GM21717 (cell line): ENCODE data around the gene TMBIM4.

Source experiments
- ATAC-seq: cut with Tn5 transposase; IDR thresholded peaks from one replicate; pipeline ENCODE4 v1.9.1; 2021; ENCODE audit warnings: mild to moderate bottlenecking, moderate library complexity; ENCODE audit not compliant: unreplicated experiment

The TMBIM4 gene

GRCh38 chr12:66103016-66103913, 66.5 kb downstream of the TMBIM4 start:
- ATAC-seq: no peak

- ATAC-seq: peak; percentile 83
Measured at GRCh38 chr12:66092559-66093269, 77.1 kb downstream of the TMBIM4 start.

GRCh38 chr12:66090157-66090556, 79.6 kb downstream of the TMBIM4 start:
- ATAC-seq: no peak

GRCh38 chr12:66087365-66087943, 82.3 kb downstream of the TMBIM4 start:
- ATAC-seq: no peak

GRCh38 chr12:66085998-66086397, 83.8 kb downstream of the TMBIM4 start:
- ATAC-seq: no peak
